GM19463 (cell line): ENCODE data around the gene JUP.

Source experiments
- ATAC-seq: cut with Tn5 transposase; IDR thresholded peaks from one replicate; pipeline ENCODE4 v1.9.1; 2021; ENCODE audit warnings: mild to moderate bottlenecking, moderate library complexity; ENCODE audit not compliant: unreplicated experiment

The JUP gene

DNA sequence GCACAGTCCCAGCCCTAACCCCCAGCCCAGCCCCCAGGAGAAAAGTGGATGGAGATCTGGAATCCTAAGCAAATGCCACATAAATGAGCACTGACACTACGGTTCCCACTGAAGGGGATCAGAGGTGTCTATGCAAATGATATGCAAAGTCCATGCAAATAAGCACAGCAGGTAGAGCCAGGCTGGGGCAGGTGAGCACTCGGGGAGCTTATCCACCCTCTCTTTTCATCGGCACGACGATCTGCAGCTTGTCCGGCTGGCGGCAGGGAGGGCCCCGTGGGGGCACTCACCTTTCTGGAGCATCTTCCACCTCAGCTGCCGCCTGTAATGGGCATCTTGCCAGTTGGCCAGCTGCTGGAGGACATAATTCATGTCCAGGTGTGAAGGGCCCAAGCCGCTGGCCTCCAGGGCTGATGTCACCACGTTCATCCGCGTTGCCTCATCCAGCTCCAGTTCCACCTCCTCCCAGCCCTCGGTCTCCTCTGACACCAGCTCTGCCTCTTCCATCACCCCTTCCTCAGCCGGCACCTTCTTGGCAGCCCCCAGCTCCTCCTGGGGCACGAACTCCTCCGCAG is 61.9 kb downstream of the JUP start:
- no peak for ATAC-seq

DNA sequence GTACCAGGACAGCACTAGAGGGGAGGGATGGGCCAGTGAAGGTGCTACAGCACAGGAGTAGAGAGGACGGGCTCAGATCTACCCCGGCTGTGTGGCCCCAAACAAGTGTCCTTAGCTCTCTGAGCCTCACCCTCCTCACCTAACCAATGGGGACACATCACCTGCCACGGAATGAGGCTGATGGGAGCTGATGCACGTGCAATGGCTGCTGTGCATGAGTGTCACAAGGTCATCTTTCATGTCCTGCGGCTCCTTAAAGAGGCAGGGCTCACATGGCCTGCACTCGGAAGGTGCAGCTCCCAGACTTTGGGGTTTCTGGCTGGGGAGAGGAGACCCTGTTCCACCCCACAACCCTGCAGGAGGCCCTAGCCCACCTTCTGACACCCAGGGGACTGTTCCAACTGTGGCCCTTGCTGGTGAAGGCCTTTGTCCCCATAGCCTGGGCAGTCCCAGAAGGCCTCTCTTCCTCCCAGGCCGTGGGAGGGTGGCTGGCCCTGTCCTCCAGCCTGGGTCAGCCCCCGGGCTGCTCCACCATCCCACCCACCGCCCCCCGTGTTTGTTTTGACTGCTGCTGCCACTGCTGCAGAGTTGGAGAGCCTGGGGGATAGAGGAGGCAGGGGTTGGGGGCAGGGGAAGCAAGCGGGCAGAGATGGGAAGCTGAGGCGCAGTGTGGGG is 62.6 kb downstream of the JUP start:
- no peak for ATAC-seq

DNA sequence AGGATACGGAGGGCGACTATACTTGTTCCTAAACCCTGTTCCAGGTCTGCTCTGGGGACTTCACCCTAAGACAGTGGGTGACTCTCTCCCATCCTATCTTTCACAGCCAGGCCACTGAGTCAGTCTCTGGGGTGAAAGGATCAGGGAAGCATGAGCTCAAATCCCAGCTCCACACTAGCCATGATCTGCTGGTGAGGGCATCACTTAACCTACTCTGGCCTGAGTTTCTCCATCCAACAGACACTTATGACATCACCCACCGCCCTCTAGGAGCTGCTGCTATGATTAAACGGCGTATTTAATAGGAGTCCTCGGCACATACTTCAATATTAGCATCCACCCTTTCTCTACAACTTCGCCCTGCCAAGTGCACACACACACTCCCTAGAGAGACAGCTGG is 64.3 kb downstream of the JUP start:
- ATAC-seq = no peak

DNA sequence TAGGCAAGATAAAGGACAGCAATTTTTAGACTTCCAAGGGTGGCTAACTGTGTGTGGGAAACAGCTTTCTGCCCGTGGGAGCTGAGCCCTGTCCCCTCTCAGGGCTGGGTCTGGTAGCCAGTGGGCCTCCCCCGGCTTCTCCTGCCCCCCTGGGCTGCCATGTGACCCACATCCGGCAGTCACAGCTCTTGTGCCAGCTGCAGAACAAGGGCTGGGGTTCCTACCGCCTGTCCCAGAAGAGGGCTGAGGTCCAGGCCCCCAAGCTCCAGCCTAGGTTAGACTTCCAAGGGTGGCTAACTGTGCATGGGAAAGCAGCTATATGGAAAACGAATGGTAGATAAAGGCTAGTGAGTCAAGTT is 68.2 kb downstream of the JUP start:
- ATAC-seq = no peak

DNA sequence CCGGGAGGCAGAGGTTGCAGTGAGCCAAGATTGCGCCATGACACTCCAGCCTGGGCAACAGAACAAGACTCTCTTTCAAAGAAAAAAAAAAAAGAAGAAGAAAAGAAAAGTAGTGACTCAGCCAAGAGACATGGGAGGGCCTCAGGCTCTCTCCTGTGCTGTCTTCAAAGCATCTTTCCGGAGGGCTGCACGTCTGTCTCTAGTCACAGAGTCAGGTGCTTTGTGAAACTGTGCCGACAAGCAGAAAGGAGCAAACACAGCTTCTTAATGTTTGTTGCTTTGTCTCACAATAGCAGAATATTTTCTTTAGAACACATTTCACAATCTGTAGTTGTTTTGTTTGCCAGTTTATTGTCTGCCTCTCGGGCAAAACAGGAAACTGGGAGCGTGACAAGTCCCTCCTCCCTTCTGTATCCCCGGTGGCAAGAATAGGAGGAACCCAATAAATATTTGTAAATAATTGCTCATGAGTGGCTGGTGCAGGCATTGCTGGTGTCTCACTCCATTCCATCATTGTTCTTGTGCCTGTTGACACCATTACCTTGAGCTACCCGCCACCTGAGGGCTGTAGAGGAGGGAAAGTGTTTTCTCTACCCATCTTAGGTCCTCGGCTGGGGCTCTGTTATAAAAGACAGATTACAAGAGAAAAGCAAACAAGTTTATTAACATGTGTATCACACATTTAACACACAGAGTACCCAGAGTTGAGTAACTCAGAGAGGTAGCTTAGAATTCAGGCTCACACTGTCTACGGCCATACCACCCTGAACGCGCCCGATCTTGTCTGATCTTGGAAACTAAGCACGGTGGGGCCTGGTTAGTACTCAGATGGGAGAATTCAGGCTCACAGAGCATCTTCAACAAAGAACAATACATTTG is 68.9 kb downstream of the JUP start:
- ATAC-seq = no peak

DNA sequence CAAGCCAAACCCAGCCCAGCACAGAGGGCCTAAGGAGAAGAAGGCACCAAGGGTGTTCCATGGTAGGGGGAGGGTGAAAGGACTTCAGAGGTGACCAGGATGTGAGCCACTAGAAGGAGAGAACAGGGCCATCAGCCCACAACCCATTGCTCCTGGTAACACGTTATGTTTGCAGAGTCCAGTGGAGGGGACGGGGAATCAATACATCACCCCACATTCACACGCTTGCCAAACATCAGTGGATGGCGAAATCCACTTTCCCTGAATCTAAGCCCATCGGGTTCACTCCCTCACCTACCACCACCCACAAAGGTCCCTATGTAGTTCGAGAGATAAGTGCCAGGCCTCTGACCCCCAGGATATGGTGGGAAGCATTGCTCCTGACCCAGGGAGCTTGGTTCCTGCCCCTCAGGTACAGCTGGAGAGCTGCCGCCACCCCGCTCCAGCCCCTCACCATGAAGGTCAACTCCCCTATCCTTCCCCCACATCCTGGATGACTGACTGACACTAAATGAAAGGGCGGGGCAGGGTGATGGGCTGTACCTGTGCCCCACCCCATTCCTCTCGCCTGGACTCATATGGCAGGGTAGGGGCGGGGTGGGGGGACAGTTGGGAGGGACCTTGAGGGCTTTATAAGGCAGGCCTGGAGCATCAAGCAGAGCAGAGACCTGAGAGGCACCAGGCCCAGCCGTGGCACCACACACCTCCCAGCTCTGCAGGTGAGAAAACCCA is 74.7 kb downstream of the JUP start, which contains the start of gene GAST:
Gene GAST (plus strand): TSS at position 663 of the 732 bp plus-strand sequence. CDS start 3,106 bp downstream, outside the sequence.
- no peak for ATAC-seq

DNA sequence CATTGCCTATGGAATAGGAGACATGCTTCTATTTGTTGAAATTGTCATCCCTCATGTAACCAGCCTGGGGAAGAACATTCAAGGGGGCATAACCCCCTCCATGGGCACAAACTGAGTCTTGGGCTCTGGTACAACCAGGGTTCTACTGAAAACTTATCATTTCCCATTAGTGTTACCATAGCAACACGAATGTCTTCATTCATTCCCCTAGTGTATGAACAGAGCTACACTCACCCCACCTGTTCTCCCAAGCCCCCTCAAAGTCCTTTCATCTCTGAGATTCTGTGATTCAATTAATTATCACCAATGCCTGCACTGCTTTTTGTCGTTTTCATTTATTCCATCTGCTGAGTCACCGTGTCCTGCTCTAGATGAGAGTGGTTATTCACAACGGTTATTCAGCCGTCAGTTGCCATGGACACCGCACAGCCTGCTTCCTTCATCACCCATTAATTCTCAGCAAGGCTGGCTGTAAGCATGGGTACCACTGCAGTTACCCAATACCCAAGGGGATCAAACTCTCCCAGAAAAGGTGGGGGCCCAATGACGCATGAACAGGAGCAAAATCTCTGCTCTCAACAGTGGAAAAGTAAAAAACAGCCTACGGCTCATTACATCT is 75.9 kb downstream of the JUP start:
- no peak for ATAC-seq

DNA sequence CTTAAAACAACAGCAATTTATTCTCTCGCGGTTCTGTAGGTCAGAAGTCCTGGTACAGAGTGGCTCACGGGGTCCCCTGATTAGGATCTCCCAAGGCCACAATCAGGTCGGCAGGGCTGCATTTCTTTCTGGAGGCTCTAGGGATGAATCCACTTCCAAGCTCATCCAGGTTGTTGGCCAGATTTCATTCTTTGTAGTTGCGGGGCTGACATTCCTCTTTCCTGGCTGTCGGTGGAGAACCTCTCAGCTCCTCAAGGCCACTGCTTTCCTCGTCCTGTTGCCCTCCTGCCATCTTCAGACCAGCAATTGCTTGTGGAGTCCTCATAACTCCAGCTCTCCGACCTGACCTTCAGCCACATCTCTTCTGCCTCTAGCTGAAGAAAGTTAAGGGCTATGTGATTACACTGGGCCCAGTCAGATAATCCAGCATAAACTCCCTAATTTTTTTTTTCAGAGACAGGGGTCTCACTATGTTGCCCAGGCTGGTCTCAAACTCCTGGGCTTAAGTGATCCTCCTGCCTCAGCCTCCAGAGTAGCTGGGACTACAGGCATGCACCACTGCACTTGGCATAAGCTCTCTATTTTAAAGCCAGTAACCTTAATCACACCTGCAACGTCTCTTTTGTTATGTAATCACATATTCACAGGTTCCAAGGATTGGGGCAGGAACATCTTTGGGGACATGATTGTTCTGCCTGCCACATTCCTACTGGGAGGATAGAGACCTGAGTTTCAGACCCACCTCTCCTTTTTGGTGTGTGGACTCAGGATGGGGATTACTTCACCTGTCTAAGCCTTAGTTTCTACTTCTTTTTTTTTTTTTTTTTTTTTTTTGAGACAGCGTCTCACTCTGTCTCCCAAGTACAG is 78.5 kb downstream of the JUP start:
- ATAC-seq = no peak

DNA sequence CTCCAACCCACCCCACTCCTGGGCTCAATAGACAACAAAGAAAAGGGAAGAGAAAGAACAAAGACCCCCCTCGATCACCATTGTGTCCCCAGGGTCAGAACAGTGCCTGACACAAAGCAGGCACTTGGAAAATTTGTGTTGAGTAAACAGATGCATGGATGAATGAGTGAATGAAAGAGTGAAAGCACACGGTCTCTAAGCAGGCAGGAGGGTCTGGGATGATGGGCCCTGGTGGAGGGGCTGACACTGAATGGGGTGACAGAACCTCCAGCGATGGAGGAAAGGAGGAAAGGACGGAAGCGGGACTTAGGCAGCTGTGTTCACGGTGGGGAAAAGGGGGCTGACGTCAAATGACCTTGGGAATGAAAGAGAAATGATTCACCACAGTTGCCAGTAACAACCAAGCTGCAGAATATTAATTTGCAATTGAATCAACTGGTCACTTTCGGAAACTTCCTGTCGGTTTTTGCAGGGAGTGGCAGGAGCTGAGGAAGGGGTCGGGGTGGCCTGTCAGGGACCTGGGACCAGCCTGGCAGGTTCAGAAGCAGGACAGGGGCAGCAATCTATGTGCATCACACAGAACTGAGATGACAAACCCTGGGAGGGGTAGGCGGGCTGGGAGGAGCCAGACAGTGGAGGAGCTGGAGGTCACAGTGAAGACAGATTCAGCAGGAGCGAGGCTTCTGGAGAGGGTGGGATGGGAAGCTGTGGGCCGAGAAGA is 81.1 kb downstream of the JUP start:
- ATAC-seq = no peak
